GM12878 (cell line): ENCODE measurements around the gene PDE3B.

Experiments used
- BCL11A ChIP-seq: IDR thresholded peaks from 2 replicates; pipeline ENCODE4 v1.6.1; 2011; ENCODE audit warnings: low read depth, low read length
- EZH2 ChIP-seq: IDR thresholded peaks from 2 replicates; pipeline ENCODE4 v1.6.1; 2012; ENCODE audit warnings: low read depth, mild to moderate bottlenecking, control low read depth, inconsistent platforms, low read length, borderline replicate concordance; ENCODE audit not compliant: control insufficient read depth
- MXI1 ChIP-seq: fragments of 150-350 bp; IDR thresholded peaks from 2 replicates; pipeline ENCODE4 v1.6.1; 2011; ENCODE audit warnings: low read depth, mild to moderate bottlenecking, inconsistent platforms, low read length, improper control_type of control experiment
- PAX8 ChIP-seq: fragments of 450-650 bp; IDR thresholded peaks from 2 replicates; pipeline ENCODE4 v1.6.1; 2017; ENCODE audit warnings: mild to moderate bottlenecking, moderate library complexity
- TARDBP ChIP-seq: IDR thresholded peaks from 2 replicates; pipeline ENCODE4 v1.6.1; 2016; ENCODE audit warnings: borderline replicate concordance
- TF ChIP-seq, protein P1 (sequence below): IDR thresholded peaks from 2 replicates; pipeline ENCODE4 v1.6.1; 2011; ENCODE audit warnings: low read depth, low read length, improper control_type of control experiment, borderline replicate concordance
- TF ChIP-seq, protein P2 (sequence below), 3 experiments: IDR thresholded peaks in 2 of 3; conservative IDR thresholded peaks in 1 of 3; 2 replicates each; pipeline ENCODE4 v1.5.1; 2011; ENCODE audit warnings: low read depth in 3 of 3, low read length in 3 of 3, mild to moderate bottlenecking in 3 of 3, control low read depth in 2 of 3, moderate library complexity in 2 of 3, inconsistent platforms in 1 of 3, mixed read lengths in 1 of 3; ENCODE audit not compliant: control insufficient read depth in 2 of 3, insufficient read depth in 1 of 3; ENCODE audit errors: extremely low read depth in 1 of 3

DNA sequence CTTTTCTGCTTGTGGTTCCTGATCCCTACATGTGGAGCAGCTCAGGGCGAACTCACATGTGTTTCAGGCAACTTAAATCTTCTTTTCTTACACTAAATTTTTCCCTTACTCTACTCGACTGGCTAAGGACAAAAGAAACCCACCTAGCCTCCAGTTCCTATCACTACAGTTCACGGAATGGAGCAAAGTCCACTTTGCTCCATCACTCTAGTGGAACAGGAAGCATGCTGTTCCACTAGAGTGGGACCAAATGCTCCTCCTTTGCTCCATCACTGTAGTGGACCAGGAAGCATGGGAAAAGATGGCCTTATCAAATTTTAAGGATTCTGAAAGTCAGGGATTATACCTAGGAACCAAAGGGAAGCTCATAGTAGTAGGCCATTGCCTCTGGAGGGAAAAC lies 36.1 kb downstream of the PDE3B start:
- TF ChIP-seq, protein P1, sequence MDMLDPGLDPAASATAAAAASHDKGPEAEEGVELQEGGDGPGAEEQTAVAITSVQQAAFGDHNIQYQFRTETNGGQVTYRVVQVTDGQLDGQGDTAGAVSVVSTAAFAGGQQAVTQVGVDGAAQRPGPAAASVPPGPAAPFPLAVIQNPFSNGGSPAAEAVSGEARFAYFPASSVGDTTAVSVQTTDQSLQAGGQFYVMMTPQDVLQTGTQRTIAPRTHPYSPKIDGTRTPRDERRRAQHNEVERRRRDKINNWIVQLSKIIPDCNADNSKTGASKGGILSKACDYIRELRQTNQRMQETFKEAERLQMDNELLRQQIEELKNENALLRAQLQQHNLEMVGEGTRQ = no peak
- TF ChIP-seq EZH2 = no peak
- TF ChIP-seq PAX8 = no peak
- TF ChIP-seq MXI1 = no peak
- TF ChIP-seq, protein P2, sequence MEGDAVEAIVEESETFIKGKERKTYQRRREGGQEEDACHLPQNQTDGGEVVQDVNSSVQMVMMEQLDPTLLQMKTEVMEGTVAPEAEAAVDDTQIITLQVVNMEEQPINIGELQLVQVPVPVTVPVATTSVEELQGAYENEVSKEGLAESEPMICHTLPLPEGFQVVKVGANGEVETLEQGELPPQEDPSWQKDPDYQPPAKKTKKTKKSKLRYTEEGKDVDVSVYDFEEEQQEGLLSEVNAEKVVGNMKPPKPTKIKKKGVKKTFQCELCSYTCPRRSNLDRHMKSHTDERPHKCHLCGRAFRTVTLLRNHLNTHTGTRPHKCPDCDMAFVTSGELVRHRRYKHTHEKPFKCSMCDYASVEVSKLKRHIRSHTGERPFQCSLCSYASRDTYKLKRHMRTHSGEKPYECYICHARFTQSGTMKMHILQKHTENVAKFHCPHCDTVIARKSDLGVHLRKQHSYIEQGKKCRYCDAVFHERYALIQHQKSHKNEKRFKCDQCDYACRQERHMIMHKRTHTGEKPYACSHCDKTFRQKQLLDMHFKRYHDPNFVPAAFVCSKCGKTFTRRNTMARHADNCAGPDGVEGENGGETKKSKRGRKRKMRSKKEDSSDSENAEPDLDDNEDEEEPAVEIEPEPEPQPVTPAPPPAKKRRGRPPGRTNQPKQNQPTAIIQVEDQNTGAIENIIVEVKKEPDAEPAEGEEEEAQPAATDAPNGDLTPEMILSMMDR (IDR thresholded peaks at IDR 0.05 in 2 of 3, conservative IDR thresholded peaks at IDR 0.05 in 1 of 3; ENCODE audit: control insufficient read depth in 2 of 3, extremely low read depth in 1 of 3, insufficient read depth in 1 of 3, low read depth in 3 of 3, low read length in 3 of 3) = no peak
- TF ChIP-seq BCL11A = no peak
- TF ChIP-seq TARDBP = no peak
